Activated CD4-positive, alpha-beta T cell treated with anti-CD3 and anti-CD28 coated beads, Interleukin-2, amount 50 U/mL, for 24 hours (primary cell): ENCODE results near the gene ABHD17B.

Experiments used
- DNase-seq, 2 donors: peaks; one replicate each; pipeline ENCODE4 v3.0.0-alpha.2; 2020; ENCODE audit warnings: low read depth in 1 of 2, low spot score in 1 of 2

ABHD17B gene

DNA sequence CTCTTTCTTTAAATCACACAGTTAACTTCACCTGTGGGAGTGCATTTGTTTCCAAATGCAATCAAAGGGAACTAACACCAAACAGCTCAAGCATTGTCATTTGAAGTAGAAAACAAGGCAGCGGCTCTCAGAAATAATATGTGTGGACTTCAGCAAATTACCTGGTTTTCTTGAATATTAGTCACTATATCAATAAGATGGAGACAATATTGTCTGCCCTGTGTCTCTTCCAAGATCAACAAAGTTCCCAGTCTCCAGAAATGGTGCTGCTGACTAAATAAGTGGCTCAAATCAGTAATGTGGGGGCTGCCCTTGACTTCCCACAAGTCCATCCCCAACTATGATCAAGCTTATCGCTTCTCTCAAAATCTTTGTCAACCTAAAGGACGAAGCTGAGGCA, 89.6 kb downstream of the ABHD17B start:
- no peak for DNase-seq

DNA sequence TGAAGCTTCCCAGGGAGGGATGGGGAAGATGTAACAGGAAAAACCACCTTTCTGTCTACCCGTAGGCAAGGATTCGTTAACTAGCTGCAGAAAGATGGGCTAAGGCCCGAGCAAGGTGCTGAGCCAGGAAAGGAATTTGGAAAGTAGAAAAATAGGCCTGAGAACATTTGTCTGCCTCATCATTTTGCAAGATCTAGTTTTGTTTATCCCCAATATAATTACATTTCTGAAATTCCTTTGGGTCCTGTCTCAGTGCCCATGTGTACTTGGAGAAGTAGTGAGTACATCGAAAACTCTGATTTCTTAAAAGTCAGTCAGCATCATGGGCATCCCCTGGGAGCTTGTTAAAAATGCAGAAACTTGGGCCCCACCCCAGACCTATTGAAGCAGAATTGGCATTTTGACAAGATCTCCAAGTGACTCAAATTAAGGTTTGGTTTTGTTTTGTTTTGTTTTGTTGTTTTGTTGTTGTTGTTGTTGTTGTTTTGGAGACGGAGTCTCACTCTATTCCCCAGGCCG, 90.5 kb downstream of the ABHD17B start:
- DNase-seq = no peak

DNA sequence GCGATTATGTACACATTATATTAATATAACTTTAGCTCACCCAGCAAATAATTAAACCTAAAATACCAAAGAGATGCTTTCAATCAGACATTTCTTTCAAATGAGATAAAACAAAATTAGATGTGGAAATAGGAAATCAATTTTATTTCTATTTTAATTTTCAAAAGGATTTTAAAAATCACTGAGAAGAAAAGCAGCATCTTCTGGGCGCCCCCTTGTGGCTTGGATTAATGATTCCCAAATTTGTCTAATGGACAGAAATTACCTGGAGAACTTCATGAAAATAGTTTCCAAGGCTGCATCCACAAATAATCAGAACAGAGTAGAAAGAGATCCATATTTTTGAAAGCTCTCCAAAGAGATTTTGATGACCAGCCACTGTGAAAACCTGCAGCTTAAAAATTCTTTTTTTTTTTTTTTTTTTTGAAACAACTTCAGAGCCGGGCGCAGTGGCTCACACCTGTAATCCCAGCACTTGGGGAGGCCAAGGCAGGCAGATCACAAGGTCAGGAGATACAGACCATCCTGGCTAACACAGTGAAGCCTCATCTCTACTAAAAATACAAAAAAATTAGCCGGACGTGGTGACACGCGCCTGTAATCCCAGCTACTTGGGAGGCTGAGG, 91.8 kb downstream of the ABHD17B start:
- DNase-seq = peak in 1 of 2 donors; percentile 47

DNA sequence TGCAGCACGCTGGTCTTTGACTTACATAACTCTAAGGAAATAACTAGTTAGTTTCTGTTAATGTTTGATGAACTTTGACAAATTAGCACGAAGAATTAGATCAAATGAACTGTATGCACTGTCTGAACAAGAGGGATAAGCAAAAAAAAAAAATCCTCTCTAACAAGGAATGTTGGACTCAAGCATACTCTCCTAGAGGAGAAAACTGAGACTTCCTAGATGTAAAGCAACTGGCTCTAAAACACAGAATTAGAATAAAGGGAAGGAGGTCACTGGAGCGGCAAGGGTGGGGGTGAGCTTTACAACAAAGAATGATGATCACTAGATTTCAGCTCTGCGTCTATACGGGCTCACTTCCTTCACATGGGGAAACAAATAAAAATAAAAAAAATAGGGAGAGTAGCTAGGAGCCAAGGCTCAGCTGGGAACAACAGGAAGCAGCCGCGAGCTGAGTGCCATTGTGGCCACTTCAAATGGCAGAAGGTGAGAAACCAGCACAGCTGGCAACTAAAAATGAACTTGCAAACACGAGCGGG, 94.0 kb downstream of the ABHD17B start:
- no peak for DNase-seq
